NCI-H2081 treated with DMSO at 0.1 percent for 48 hours (cell line): ENCODE results near the gene MYH2.

Experiments
- DNase-seq: peaks from one replicate; lab custom pipeline; 2025; lab: John Stamatoyannopoulos, UW

Gene MYH2

DNA sequence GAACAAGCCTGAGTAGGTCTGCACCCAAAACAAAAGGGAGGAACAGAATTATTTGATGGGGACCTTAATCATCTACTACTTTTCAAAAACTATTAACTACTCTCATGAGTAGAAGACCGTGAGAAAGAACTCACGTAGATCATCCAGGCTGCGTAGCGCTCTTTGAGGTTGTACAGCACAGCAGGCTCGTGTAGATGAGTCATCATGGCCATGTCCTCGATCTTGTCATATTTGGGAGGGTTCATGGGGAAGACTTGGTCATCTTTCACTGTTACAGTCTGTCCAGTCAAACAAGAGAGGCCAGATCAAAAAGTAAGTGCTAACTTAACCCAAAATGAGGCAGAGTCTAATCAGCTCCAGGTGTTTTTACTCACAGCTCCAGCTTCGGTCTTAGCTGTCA is 33.4 kb downstream of the MYH2 start:
- DNase-seq = no peak

DNA sequence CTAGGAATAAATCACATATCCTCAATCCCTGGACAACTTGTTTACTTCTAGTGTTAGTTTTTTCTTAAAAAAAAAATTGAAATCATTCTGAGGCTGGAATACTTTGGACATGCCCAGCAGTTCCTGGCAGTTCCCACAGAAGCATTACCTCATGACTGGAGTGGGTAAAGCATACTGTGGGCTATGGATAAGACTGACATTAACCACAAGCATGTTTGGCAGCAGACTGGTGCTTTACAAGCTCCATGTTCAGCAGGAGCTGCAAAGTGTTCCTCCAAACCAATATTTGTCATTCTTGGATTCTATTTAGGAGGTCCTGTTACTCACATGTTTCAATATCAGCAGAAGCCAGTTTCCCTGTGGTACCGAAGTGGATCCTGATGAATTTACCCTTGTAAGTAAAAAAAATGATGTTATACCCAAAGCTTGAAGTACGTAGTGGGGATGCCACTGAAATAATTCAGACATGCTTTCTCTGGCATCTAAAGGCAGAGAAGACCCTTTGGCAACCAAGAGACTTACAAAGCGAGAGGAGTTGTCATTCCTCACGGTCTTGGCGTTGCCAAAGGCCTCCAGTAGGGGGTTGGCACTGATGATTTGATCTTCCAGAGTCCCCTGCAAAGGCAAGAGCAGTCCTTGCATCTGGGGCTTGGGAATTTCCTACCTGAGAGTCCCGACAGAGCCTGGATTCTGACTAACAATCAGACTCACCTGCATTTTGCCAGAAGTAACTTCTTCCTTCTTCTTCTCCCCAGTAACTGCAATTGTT is 36.0 kb downstream of the MYH2 start:
- DNase-seq = no peak

DNA sequence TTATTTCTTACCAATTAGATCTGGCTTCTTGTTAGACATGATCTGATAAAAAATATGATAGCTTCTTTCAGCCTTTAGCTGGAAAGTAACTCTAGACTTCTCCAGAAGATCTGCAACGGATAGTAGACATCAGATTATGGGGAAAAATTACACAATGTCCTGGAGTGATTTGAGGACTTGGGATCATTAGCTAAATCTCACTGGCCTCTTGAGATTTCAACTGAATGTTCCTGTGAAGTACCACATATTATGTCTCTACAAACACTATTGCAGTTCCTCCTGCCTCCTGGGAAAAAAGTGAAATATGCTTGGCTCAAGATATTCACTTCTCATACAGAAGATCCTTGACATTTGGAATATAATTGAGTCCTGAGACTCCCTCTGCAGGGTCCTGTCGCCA is 36.6 kb downstream of the MYH2 start:
- no peak for DNase-seq

DNA sequence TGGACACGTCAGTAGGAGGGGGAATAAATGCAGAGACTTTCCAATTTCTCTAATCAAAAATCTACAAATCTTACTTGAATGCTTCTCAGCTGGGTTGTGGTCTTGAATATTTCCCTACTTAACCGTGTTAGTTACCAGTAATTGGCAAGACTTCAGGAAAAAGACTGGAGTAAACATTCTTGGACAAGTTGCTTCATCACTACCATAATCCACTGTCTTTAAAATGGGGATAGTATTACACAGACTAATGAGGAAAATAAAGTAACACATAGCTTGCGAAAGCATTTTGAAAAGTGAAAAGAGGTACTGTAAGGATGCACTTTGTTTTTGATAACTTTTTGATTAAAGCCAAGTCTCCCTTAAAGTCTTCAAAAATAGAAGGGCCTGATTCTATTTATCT is 49.5 kb downstream of the MYH2 start:
- no peak for DNase-seq

DNA sequence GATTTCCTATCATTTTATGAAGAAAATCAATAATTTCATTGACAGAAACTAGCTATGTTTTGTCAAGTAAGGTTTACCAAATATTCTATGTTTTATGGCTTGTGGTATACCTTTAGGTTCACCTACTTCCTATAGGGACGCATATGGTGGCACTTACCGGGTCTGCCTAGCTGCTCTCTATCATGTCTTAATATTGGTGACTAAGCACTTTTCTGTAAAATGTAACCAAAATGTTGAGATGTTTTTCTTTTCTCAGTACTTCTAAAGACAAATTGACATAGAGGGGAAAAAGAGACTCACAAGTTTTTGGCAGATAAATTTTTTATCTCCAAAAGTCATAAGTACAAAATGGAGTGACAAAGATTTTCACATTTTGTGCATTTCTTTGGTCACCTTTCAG is 57.5 kb downstream of the MYH2 start:
- DNase-seq = no peak

DNA sequence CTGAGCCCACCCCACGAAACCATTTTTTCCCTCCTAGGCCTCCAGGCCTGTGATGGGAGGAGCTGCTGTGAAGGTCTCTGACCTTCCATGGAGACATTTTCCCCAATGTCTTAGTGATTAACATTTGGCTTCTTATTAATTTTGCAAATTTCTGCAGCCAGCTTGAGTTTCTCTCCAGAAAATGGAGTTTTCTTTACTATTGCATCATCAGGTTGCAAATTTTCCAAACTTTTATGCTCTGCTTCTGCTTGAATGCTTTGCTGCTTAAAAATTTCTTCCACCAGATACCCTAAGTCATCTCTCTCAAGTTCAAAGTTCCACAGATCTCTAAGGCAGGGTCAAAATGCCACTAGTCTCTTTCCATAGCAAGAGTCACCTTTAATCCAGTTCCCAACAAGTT is 67.2 kb downstream of the MYH2 start:
- no peak for DNase-seq

DNA sequence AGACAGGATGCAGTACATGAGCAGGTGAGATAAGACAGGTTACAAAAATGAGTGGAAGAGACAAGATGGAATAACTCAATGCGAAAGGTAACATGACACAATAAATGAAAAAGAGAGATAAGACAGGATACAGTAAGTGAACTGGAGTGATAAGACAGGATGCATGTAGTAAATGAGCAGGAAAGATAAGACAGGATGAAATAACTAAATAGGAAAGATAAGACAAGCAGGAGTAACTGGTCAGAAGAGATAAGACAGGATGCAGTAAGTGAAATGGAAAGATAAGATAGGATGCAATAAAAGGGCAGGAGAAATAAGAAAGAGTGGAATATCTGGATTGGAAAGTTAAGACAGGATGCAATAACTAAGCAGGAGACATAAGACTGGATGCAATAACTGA is 71.8 kb downstream of the MYH2 start:
- no peak for DNase-seq

DNA sequence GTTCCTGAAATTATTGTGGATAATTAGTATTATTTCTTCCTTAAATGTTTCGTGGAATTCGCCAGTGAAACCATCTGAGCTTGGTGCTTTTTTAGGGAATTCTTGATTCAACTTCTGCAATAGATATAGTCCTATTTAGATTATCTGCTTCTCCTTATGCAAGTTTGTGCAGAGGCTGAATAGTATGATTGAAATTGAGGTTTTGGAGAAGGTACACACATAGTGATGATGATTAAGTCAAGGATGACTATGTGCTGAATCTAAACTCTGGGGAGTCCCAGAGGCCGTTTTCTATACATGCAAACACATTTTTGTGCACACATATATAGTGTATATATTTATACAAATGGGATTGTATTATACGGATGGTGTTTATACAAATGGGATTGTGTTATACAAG is 74.9 kb downstream of the MYH2 start:
- DNase-seq = no peak

DNA sequence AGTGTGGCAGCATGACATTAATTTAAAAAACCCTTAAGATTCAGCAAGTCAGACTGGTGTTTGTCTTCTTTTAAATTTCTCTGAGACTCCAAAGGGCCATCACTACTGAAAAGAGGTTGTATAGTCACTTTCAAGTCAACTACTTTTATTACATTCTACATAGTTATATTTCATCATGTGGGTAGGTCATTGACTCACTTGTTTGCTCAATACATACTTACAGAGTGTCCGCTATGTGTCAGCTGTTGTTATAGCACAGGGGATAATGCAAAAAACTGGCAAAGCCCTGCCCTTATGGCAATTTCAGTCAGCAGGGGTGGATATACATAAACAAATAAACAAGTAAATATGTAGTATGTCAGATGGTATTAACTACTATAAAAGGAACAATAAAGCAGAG is 77.6 kb downstream of the MYH2 start:
- DNase-seq = no peak
